Smooth muscle cell (in vitro differentiated cells): ENCODE measurements around the gene BTRC. TPM values are rescaled to one million over a fixed set of nuclear protein-coding genes. Genes with fewer than 3 reads are reported as not detected.

Experiments used
- DNase-seq: peaks from one replicate; lab custom pipeline; 2025; ENCODE audit not compliant: unreplicated experiment; lab: John Stamatoyannopoulos, UW
- H2AFZ ChIP-seq: fragments of 200-600 bp; sonication (generic); 2 replicates; pipeline ENCODE4 v1.6.0; 2016; ENCODE audit warnings: antibody characterized with exemption, low read depth, mild to moderate bottlenecking
- H3F3A ChIP-seq: fragments of 200-600 bp; sonication (generic); 2 replicates; pipeline ENCODE4 v1.6.0; 2017; ENCODE audit warnings: antibody characterized with exemption, low read depth
- H3K27ac ChIP-seq: fragments of 200-600 bp; sonication (generic); 2 replicates; pipeline ENCODE4 v1.5.1; 2016; ENCODE audit warnings: low read depth, mild to moderate bottlenecking
- H3K27me3 ChIP-seq: fragments of 200-600 bp; sonication (generic); 2 replicates; pipeline ENCODE4 v1.6.1; 2016; ENCODE audit warnings: low read depth, mild to moderate bottlenecking
- H3K36me3 ChIP-seq: fragments of 200-600 bp; sonication (generic); 2 replicates; pipeline ENCODE4 v1.5.1; 2016; ENCODE audit warnings: low read depth
- H3K4me1 ChIP-seq: fragments of 200-600 bp; sonication (generic); 2 replicates; pipeline ENCODE4 v1.5.1; 2016; ENCODE audit warnings: low read depth
- H3K4me2 ChIP-seq: fragments of 200-600 bp; sonication (generic); 2 replicates; pipeline ENCODE4 v1.6.0; 2016; ENCODE audit warnings: mild to moderate bottlenecking
- H3K4me3 ChIP-seq: fragments of 200-600 bp; sonication (generic); 2 replicates; pipeline ENCODE4 v1.5.1; 2016; ENCODE audit warnings: mild to moderate bottlenecking
- H3K79me2 ChIP-seq: fragments of 200-600 bp; sonication (generic); 2 replicates; pipeline ENCODE4 v1.6.0; 2016; ENCODE audit warnings: low read depth, mild to moderate bottlenecking
- H3K9ac ChIP-seq: fragments of 200-600 bp; sonication (generic); 2 replicates; pipeline ENCODE4 v1.6.0; 2016; ENCODE audit warnings: low read depth
- H3K9me3 ChIP-seq: fragments of 200-600 bp; sonication (generic); replicated peaks from 2 replicates; pipeline ENCODE4 v1.5.1; 2016; ENCODE audit warnings: low read depth
- H4K20me1 ChIP-seq: fragments of 200-600 bp; sonication (generic); 2 replicates; pipeline ENCODE4 v1.6.0; 2016; ENCODE audit warnings: low read depth
- CTCF ChIP-seq: fragments of 200-600 bp; sonication (generic); IDR thresholded peaks from 2 replicates; pipeline ENCODE4 v1.5.1; 2017; ENCODE audit warnings: borderline replicate concordance, mild to moderate bottlenecking, antibody characterized with exemption; ENCODE audit not compliant: insufficient read depth, poor library complexity, severe bottlenecking
- WGBS: methylation state at CpG from one replicate; pipeline ENCODE4 v1.1.7; 2016; ENCODE audit warnings: low lambda C conversion rate; 5-methylcytosine and 5-hydroxymethylcytosine counted together
- polyA plus RNA-seq: library from polyadenylated mRNA; unstranded; fragments of >200 nt; fragmentation: Nextera tagmentation; extraction: Ambion mirVana; gene quantifications from 2 replicates; pipeline ENCODE4 v1.2.1, GENCODE V29; 2016
- total RNA-seq: library from RNA; depleted of rRNA; stranded (reverse); fragments of >200 nt; gene quantifications from 2 replicates; pipeline ENCODE4 v1.2.3, GENCODE V29; 2014

BTRC gene
- total and polyA plus RNA-seq, 2 experiments from 2014 or later: 9.6 to 16.8 TPM

- DNase-seq: no peak
- Histone ChIP-seq H3K27ac (no peak overlapping the region), H3K27me3 (peaks cover 17% of the 10 kb centered on the region), H3K79me2 (no peaks in the 10 kb centered on the region), H3F3A (no peaks in the 10 kb centered on the region), H3K9ac (no peak overlapping the region), H2AFZ (no peak overlapping the region), H3K4me3 (no peak overlapping the region), H3K9me3 (no peaks in the 10 kb centered on the region), H4K20me1 (no peaks in the 10 kb centered on the region), H3K4me2 (no peak overlapping the region), H3K36me3 (no peaks in the 10 kb centered on the region), H3K4me1 (no peaks in the 10 kb centered on the region)
- no peak for TF ChIP-seq CTCF
- 89% methylated on average over 15 of the region's 15 CpGs for WGBS
These were observed 207.3 kb downstream of the BTRC start for GRCh38 chr10:101561068-101561915.

DNA sequence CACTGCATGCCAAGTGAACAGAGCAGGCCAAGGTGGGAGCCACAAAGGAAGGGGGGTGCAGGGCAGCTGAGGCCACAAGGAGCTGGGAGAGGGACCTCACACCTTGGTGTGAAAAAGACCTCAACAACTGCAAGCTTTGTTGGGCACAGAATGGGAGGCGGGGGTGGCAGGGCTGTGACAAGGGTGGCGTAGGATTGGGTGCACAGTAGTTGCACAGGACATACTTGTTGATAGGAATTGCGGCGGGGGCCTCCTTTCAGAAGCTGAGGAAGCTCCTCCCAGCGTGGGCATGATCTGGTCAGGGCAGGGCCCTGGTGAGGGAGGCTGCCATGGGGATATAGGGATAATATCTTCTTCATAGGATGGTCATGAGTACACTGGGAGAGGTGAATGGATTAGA lies 208.3 kb downstream of the BTRC start:
- Histone ChIP-seq H4K20me1 (no peaks in the 10 kb centered on the region), H3K27ac (no peak overlapping the region), H3K4me2 (no peak overlapping the region), H3K9me3 (no peaks in the 10 kb centered on the region), H3K9ac (no peak overlapping the region), H3K36me3 (no peaks in the 10 kb centered on the region), H2AFZ (no peak overlapping the region), H3K4me3 (no peak overlapping the region), H3K27me3 (peaks cover 26% of the 10 kb centered on the region), H3K79me2 (no peaks in the 10 kb centered on the region), H3K4me1 (no peaks in the 10 kb centered on the region), H3F3A (no peaks in the 10 kb centered on the region)
- 92% methylated on average over 5 of the region's 5 CpGs for WGBS
- TF ChIP-seq CTCF: no peak
- no peak for DNase-seq

DNA sequence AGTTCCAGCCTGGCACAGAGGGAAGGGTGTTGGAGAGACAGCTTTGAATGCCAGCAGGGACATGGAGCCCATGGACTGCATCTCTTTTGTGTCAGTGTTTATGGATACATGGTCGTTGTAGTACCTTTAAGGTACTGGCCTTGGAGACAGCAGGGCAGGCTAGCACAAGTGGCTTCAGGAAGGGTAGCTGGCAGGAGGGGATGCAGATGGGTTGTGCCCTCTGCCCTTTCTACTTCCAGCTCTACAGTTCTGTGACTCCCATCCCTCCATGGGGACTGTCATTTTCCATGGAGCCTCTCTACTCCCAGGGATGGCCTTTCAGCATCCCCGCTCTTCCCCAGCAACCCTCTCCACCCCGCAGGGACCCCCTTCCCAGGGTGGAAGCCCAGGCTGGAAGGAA lies 209.0 kb downstream of the BTRC start:
- Histone ChIP-seq H3K27me3 (peaks cover 34% of the 10 kb centered on the region), H3K9ac (no peak overlapping the region), H3K27ac (no peak overlapping the region), H3K9me3 (no peaks in the 10 kb centered on the region), H3K4me2 (no peak overlapping the region), H3F3A (no peaks in the 10 kb centered on the region), H3K36me3 (no peaks in the 10 kb centered on the region), H2AFZ (no peak overlapping the region), H3K4me3 (no peak overlapping the region), H3K4me1 (no peaks in the 10 kb centered on the region), H3K79me2 (no peaks in the 10 kb centered on the region), H4K20me1 (no peaks in the 10 kb centered on the region)
- whole genome bisulfite sequencing: 87% methylated on average over 3 of the region's 3 CpGs
- DNase-seq: no peak
- no peak for TF ChIP-seq CTCF
